Measurements from ENCODE around the gene SMARCC1. TPM values are rescaled to one million over a fixed set of nuclear protein-coding genes. Genes with fewer than 3 reads are reported as not detected.

Gene SMARCC1
- total RNA-seq, 4 donors from 2014 or later, result 28.2 to 51.7 (median 31.2) TPM

DNA sequence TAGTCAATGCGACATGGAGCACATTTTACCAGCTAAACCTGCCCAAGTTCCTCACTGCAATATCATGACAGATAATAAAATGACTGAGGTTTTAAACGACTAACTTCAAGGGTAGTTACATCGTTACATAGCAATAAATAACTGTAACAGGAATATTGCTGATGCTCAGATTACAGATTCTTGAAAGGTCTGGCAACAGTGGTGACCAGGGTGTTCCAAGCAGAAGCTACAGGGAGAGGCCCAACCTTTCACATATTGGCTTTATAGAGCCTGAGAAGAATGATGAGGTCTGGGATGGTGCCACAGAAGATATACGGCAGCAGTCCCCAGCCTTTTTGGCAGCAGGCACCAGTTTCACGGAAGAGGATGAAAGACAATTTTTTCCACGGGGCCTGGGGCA is 151.9 kb downstream of the SMARCC1 start:
- Histone ChIP-seq H3K9me3 (no peaks in the 10 kb centered on the region), H3K4me3 (no peak overlapping the region), H3K27me3 (no peaks in the 10 kb centered on the region), H3K4me1 (no peaks in the 10 kb centered on the region), H3K27ac (no peak overlapping the region), H3K36me3 (peaks cover 0 to 100% (median 0%) of the 10 kb centered on the region in 3 donors)
- no peak for TF ChIP-seq CTCF (IDR thresholded peaks at IDR 0.05)
- no peak for TF ChIP-seq POLR2A (IDR thresholded peaks at IDR 0.05)
- intact Hi-C loops (cut with DNase I), result no loop called here
- no peak for DNase-seq
- 87 to 88% methylated on average over 4 of the region's 6 CpGs for WGBS, 2 donors

- Histone ChIP-seq H3K4me1 (no peaks in the 10 kb centered on the region), H3K36me3 (peaks cover 0 to 100% (median 0%) of the 10 kb centered on the region in 3 donors), H3K27me3 (no peaks in the 10 kb centered on the region), H3K4me3 (no peak overlapping the region), H3K9me3 (no peaks in the 10 kb centered on the region), H3K27ac (no peak overlapping the region)
- no peak for DNase-seq
- WGBS, 2 donors, result 83 to 93% methylated on average over 6 of the region's 6 CpGs
- TF ChIP-seq POLR2A (IDR thresholded peaks at IDR 0.05), result no peak
- TF ChIP-seq CTCF (IDR thresholded peaks at IDR 0.05), result no peak
- intact Hi-C loops (cut with DNase I), result no loop called here
Measured at GRCh38 chr3:47628426-47628825, 153.3 kb downstream of the SMARCC1 start.

GRCh38 chr3:47622671-47623461 is 158.8 kb downstream of the SMARCC1 start:
- Histone ChIP-seq H3K27me3 (no peaks in the 10 kb centered on the region), H3K4me3 (no peak overlapping the region), H3K27ac (no peak overlapping the region), H3K4me1 (no peaks in the 10 kb centered on the region), H3K9me3 (no peaks in the 10 kb centered on the region), H3K36me3 (peaks cover 7 to 100% (median 9%) of the 10 kb centered on the region in 3 donors)
- WGBS, 2 donors, result 70 to 92% methylated on average over 3 of the region's 3 CpGs
- DNase-seq, result no peak
- no peak for TF ChIP-seq CTCF (IDR thresholded peaks at IDR 0.05)
- no peak for TF ChIP-seq POLR2A (IDR thresholded peaks at IDR 0.05)
- intact Hi-C loops (cut with DNase I), result no loop called here

DNA sequence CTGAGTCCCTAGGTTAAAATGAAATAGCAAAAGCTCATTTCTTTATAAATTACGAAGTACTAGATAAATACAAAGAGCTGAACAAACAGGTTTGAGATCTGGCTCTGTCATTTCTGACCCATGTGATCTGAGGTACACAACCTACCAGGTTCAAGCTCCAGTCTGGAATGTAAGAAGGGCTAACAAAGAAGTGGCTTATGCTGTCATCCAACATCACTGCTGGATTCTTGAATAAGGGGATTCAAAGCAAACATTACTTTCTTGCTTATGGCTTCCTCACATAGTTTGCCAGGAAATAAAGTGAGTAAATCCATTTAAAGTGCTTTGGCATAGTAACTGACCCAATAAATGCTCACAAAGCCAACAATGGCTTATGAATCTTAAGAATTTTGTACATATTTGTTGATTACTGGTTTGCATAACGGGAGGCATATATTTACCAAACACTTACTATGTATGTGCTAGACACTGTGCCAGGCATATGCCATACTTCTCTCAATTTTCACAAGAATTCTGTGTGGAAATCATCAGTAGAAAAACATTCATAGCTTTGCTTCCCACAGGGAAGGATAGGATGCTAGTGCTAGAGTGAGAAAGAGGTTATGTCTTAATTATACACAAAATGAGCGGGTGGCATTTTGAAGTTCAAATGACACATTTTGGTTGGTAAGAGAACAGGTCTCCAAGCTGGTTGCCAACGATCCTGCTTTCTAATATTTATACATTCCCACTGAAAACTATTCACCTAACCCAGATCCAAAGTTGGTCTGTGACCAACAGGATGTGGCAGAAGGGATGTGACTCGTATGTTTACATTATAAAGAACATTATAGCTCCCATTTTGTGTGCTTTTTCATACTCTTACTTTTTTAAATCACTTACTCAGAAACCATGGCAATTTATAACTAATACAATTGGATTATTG is 164.3 kb downstream of the SMARCC1 start:
- Histone ChIP-seq H3K9me3 (no peaks in the 10 kb centered on the region), H3K4me3 (no peak overlapping the region), H3K27me3 (no peaks in the 10 kb centered on the region), H3K4me1 (peaks cover 0 to 11% (median under 1%) of the 10 kb centered on the region in 3 donors), H3K36me3 (peaks cover 7 to 96% (median 9%) of the 10 kb centered on the region in 3 donors), H3K27ac (no peak overlapping the region)
- no peak for DNase-seq
- TF ChIP-seq POLR2A (IDR thresholded peaks at IDR 0.05) (no peak), CTCF (IDR thresholded peaks at IDR 0.05) (no peak)
- 60 to 66% methylated on average over 5 of the region's 5 CpGs for WGBS, 2 donors
- intact Hi-C loops (cut with DNase I), result no loop called here

DNA sequence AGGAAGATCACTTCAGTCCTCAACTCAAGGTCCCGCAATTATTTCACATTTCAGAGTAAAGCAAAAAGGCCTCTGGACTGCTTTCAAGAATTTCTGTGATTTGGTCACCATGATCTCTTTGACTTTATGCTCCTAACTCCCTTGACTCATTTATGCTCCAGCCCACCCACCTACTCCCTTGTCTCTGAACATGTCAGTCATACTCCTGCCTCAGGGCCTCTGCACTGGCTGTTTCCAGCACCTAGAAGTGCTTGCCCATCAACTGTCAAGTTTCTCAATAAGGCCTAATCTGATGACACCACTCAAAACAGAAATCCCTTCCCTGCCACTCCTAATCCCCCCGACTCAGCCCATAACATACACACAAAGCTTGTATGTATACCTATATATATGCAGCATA is 166.9 kb downstream of the SMARCC1 start:
- Histone ChIP-seq H3K27me3 (no peaks in the 10 kb centered on the region), H3K27ac (no peak overlapping the region), H3K4me3 (no peak overlapping the region), H3K9me3 (no peaks in the 10 kb centered on the region), H3K36me3 (peaks cover 12 to 93% (median 14%) of the 10 kb centered on the region in 3 donors), H3K4me1 (peaks cover 0 to 20% (median 5%) of the 10 kb centered on the region in 3 donors)
- intact Hi-C loops (cut with DNase I), result no loop called here
- 85 to 90% methylated on average over 2 of the region's 2 CpGs for WGBS, 2 donors
- TF ChIP-seq CTCF (IDR thresholded peaks at IDR 0.05) (no peak), POLR2A (IDR thresholded peaks at IDR 0.05) (no peak)
- no peak for DNase-seq

All from esophagus squamous epithelium (tissue), 5 donors.